ENCODE measurements around the gene AVL9.
"Not testable (repeated sequence)": the region's sequence is repeated elsewhere in the genome, so short reads cannot be mapped to it uniquely, and the experiment has no call there.

DNA sequence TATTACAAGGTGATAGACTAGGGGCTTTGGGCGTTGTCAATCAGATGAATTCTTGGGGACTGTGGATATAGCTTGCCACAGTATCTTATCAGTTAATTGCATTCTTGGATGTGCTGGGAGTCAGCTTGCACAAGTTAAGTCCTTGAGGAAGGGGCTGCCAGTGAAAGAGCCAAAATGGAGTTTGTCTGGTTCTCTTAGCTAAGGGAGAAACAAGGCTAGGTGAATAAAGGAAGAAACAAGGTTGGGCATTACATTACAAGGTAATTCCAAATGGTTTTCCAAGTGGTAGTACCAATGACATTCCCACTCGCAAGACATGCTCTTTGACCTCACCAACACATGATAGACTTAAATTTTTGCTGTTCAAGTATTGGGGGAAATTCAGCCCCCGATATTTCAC lies 108.2 kb downstream of the AVL9 start:
- TF ChIP-seq, protein P1, sequence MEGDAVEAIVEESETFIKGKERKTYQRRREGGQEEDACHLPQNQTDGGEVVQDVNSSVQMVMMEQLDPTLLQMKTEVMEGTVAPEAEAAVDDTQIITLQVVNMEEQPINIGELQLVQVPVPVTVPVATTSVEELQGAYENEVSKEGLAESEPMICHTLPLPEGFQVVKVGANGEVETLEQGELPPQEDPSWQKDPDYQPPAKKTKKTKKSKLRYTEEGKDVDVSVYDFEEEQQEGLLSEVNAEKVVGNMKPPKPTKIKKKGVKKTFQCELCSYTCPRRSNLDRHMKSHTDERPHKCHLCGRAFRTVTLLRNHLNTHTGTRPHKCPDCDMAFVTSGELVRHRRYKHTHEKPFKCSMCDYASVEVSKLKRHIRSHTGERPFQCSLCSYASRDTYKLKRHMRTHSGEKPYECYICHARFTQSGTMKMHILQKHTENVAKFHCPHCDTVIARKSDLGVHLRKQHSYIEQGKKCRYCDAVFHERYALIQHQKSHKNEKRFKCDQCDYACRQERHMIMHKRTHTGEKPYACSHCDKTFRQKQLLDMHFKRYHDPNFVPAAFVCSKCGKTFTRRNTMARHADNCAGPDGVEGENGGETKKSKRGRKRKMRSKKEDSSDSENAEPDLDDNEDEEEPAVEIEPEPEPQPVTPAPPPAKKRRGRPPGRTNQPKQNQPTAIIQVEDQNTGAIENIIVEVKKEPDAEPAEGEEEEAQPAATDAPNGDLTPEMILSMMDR (IDR thresholded peaks at IDR 0.05) = not testable (repeated sequence)
- TF ChIP-seq POLR2A, POLR2AphosphoS5 (IDR thresholded peaks at IDR 0.05): not testable (repeated sequence)

All from breast epithelium (tissue), 3 donors.